CD4-positive, alpha-beta T cell treated with Interleukin-4 for 1 hour (primary cell): Measurements from ENCODE around the gene ACTN4.

ENCODE experiments used
- DNase-seq, 2 donors: peaks; one replicate each; pipeline ENCODE4 v3.0.0-alpha.2; 2020 to 2022

Gene ACTN4

GRCh38 chr19:38774181-38774950 lies 126.9 kb downstream of the ACTN4 start:
- DNase-seq = no peak

DNA sequence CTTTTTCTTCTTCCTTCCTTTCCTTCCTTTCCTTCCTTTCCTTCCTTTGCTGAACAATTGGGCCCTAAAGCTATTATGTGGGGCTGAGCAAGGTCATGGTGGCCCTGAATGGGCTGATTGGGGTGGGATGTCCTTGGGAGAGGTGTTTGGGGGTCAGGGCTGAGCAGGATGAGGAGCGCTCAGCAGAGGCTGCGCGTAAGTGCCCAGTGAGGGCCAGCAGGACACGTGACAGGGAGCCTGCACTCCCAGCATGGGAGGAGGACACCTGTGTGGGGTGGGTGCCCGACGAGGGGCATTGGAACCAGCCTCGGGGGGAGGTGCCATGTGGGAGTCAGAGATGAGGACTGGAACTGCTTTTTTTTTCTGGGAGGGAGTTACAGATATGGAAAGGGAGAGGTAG lies 131.3 kb downstream of the ACTN4 start:
- DNase-seq = no peak

GRCh38 chr19:38780443-38780842 lies 133.0 kb downstream of the ACTN4 start:
- no peak for DNase-seq

- DNase-seq = no peak
Observed at GRCh38 chr19:38781058-38781457, 133.6 kb downstream of the ACTN4 start.
